ENCODE results near the gene PTGES3L. TPM values are rescaled to one million over a fixed set of nuclear protein-coding genes. Genes with fewer than 3 reads are reported as not detected.

Gene PTGES3L
- total and polyA plus RNA-seq, 2 experiments from 2014 or later, result 2.3 to 2.5 TPM

DNA sequence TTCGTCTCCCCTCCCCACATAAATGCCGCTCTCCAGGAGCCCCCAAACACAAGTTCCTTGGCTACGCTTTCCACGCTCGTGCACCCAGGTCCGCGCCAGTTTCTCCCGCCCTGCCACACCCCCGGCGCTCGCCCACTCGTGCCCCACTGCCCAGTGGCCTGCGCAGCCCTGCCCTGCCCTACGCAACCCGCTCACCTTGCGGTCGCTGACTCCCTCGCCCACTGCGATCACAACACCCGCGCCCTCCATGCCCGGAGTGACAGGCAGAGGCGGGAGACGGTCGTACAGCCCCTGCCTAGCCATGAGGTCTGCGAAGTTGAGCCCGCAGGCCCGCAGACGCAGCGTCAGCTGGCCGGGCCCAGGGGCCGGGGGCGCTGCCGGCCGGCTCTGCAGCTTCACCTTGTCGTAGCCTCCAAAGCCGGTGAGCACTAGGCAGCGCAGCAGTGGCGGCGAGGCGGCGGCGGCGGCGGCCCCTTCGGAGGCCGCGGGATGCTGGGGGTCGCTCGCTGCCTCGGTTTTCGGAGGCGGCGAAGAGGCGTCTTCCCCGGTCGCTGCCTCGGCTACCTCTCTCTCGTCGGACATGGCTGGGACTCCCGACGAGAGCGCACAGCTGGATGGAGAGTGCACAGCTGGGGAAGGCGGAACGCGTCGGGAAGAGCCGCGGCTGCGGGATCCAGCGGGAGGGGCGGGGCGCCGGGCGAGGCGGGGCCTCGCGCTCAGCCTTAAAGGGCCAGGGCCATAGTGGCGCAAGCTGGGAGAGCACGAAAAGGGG, 42.0 kb upstream of the PTGES3L start, which contains the start of gene VAT1:
TSS of gene VAT1 (minus strand) at position 645 of the 772 bp plus-strand sequence. CDS start at position 582, 63 bp downstream.
- Mint-ChIP-seq H3K4me1 (peaks cover 28% of the 10 kb centered on the region), H3K27ac (peak within 1 kb of the TSS; percentile 96), H3K9me3 (no peaks in the 10 kb centered on the region), H3K36me3 (ENCODE audit: low read depth) (peaks cover 27% of the 10 kb centered on the region), H3K4me3 (peak within 1 kb of the TSS; percentile 95), H3K27me3 (ENCODE audit: insufficient read depth, low read depth, poor library complexity) (peaks cover 19% of the 10 kb centered on the region)
- H3K4me3 ChIP-seq, result peak within 1 kb of the TSS; percentile 98
- peaks cover 46% of the 10 kb centered on the region for H3K79me2 ChIP-seq (replicated peaks; ENCODE audit: insufficient read depth)
- no peaks in the 10 kb centered on the region for H3K9me2 ChIP-seq (ENCODE audit: insufficient read depth)
- H3K36me3 ChIP-seq (ENCODE audit: insufficient read depth), result peaks cover 3% of the 10 kb centered on the region; the same call in 1 of the 2 replicates
- peak within 1 kb of the TSS; percentile 94 for H2AFZ ChIP-seq
- H3F3A ChIP-seq (replicated peaks; ENCODE audit: low read depth), result peaks cover 19% of the 10 kb centered on the region; the same call in 1 of the 2 replicates
- ATAC-seq (peak; percentile 66), DNase-seq (ENCODE audit: low spot score) (peak; percentile 92)
- peaks cover 10% of the 10 kb centered on the region for H4K20me1 ChIP-seq (replicated peaks; ENCODE audit: insufficient read depth)
- peak within 1 kb of the TSS; percentile 85 for H3K27ac ChIP-seq (ENCODE audit: low read depth)
- H3K4me2 ChIP-seq, result peak within 1 kb of the TSS; percentile 97
- no peaks in the 10 kb centered on the region for H3K27me3 ChIP-seq (ENCODE audit: insufficient read depth)
- TF ChIP-seq CREB1 (CRISPR knock-in tag; IDR thresholded peaks at IDR 0.05; ENCODE audit: low read depth), result peak; percentile 20; the same call in 1 of the 2 replicates
- peak; percentile 87 for TF ChIP-seq POLR2AphosphoS5 (IDR thresholded peaks at IDR 0.05; ENCODE audit: low read depth)
- no peak for TF ChIP-seq JUNB (IDR thresholded peaks at IDR 0.05; ENCODE audit: unreplicated experiment)
- TF ChIP-seq STAT1 (IDR thresholded peaks at IDR 0.05; ENCODE audit: unreplicated experiment), result no peak
- no peak for TF ChIP-seq EZH2 (IDR thresholded peaks at IDR 0.05; ENCODE audit: low read depth, unreplicated experiment)
- TF ChIP-seq, protein P1, sequence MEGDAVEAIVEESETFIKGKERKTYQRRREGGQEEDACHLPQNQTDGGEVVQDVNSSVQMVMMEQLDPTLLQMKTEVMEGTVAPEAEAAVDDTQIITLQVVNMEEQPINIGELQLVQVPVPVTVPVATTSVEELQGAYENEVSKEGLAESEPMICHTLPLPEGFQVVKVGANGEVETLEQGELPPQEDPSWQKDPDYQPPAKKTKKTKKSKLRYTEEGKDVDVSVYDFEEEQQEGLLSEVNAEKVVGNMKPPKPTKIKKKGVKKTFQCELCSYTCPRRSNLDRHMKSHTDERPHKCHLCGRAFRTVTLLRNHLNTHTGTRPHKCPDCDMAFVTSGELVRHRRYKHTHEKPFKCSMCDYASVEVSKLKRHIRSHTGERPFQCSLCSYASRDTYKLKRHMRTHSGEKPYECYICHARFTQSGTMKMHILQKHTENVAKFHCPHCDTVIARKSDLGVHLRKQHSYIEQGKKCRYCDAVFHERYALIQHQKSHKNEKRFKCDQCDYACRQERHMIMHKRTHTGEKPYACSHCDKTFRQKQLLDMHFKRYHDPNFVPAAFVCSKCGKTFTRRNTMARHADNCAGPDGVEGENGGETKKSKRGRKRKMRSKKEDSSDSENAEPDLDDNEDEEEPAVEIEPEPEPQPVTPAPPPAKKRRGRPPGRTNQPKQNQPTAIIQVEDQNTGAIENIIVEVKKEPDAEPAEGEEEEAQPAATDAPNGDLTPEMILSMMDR (conservative IDR thresholded peaks at IDR 0.05; ENCODE audit: low read depth in 2 of 2), result no peak
- TF ChIP-seq EZH2phosphoT487 (IDR thresholded peaks at IDR 0.05; ENCODE audit: unreplicated experiment), result no peak
- peaks cover 31% of the 10 kb centered on the region for H3K4me1 ChIP-seq (ENCODE audit: insufficient read depth)

DNA sequence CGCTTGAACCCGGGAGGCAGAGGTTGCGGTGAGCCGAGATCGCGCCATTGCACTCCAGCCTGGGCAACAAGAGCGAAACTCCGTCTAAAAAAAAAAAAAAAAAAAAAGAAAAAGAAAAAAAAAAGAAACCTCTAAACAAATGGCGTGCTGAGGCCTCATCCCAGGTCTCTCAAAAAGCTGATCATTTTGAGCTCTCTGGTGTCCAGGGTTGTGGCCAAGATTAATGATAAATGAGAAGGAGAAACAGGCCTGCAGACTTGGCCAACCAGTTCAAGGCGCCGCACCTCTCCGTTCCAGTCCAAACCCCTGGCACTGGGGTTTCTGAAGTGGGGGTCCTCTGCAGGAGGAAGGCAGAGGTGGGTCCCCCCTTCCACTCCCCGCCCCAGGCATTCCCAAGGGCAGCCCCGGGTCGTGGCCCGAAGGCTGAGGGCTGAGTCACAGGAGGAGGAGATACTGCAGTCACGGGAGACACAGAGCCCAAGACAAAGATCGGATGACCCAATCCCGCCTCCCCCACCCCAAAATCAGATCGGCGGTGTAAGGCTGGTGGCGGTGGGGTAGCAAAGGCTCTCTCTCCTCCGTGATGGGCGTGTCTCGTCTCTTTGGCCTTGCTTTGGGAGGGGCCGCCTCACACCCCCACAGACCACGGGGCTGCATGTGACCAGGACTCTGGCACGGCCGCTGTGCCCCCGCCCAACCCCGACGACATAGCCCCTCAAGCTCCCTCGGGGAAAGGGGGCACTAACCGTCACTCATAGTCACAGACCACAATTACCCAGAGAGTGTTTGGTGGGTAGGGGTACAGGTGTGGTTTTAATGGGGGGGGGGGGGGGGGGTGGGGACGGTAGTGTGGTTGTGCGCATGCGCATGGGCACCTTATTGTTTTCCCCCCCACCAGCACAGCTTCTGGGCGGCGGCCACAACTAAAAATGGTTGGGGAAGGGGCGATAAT, 41.2 kb upstream of the PTGES3L start:
- Mint-ChIP-seq H3K36me3 (ENCODE audit: low read depth) (peaks cover 35% of the 10 kb centered on the region), H3K27ac (peak overlapping the region; percentile 96), H3K27me3 (ENCODE audit: insufficient read depth, low read depth, poor library complexity) (peaks cover 19% of the 10 kb centered on the region), H3K4me1 (peaks cover 26% of the 10 kb centered on the region), H3K9me3 (no peaks in the 10 kb centered on the region), H3K4me3 (peak overlapping the region; percentile 95)
- Histone ChIP-seq H3K27ac (ENCODE audit: low read depth) (peak overlapping the region; percentile 85), H3F3A (replicated peaks; ENCODE audit: low read depth) (peaks cover 15% of the 10 kb centered on the region; the same call in 1 of the 2 replicates), H3K9me2 (ENCODE audit: insufficient read depth) (no peaks in the 10 kb centered on the region), H3K36me3 (ENCODE audit: insufficient read depth) (peaks cover 9% of the 10 kb centered on the region; the same call in 1 of the 2 replicates), H3K4me1 (ENCODE audit: insufficient read depth) (peaks cover 22% of the 10 kb centered on the region), H3K4me2 (peak overlapping the region; percentile 97), H3K27me3 (ENCODE audit: insufficient read depth) (no peaks in the 10 kb centered on the region), H2AFZ (peak overlapping the region; percentile 94), H3K79me2 (replicated peaks; ENCODE audit: insufficient read depth) (peaks cover 38% of the 10 kb centered on the region), H3K4me3 (peak overlapping the region; percentile 98), H4K20me1 (replicated peaks; ENCODE audit: insufficient read depth) (peaks cover 10% of the 10 kb centered on the region)
- TF ChIP-seq EZH2phosphoT487 (IDR thresholded peaks at IDR 0.05; ENCODE audit: unreplicated experiment) (no peak), POLR2AphosphoS5 (IDR thresholded peaks at IDR 0.05; ENCODE audit: low read depth) (0 out of 2 replicates have a peak, but pooled peaks have one; percentile 30)
- DNase-seq (ENCODE audit: low spot score) (peak; percentile 75), ATAC-seq (peak; percentile 8)
